HS-5 (cell line): ENCODE measurements around the gene LIG4.

Experiments used
- DNase-seq: peaks from one replicate; pipeline ENCODE4 v3.0.0-alpha.2; 2012; ENCODE audit warnings: low read depth

LIG4 gene

DNA sequence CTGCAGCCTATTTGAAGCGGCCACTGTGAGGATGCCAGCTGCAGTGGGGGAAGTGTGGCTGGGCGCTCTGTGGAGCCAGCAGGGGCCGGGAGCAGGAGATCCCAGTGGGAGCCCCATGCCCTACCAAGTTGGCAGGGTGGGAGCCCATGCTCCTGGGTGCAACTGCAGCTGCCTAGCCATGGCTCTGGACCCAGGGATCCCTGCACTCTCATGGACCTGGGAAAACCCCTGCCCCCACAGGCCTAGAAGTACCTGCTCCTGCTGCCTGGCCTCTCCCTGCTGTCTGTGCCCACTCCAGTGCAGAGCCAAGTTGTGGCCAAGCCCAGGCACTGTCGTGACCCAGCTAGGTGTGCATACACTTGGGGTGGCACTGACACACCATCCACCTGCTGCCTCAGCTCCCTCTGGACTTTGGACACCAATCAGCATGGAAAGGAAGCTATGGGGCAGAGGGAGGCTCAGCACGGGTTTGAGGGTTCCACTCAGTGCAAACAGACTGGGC lies 20.9 kb downstream of the LIG4 start:
- no peak for DNase-seq

DNA sequence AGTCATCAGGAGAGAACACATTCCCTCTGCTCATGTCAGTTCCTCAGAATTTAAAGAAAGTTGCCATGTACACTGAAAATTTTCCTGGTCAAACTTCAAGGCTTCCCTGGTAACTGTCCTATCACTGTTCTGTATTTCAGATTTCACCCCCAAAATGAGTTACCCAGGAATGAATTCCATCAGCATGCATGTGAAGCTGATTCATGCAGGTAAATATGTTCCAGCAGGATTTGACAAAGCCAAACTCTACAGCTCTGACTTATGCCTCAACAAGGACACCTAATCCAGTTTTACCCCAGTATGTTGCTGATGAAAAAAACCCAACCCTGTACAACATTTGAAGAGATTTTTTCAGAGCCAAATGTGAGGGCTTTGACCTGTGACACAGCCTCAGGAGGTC lies 21.5 kb downstream of the LIG4 start:
- DNase-seq = no peak

DNA sequence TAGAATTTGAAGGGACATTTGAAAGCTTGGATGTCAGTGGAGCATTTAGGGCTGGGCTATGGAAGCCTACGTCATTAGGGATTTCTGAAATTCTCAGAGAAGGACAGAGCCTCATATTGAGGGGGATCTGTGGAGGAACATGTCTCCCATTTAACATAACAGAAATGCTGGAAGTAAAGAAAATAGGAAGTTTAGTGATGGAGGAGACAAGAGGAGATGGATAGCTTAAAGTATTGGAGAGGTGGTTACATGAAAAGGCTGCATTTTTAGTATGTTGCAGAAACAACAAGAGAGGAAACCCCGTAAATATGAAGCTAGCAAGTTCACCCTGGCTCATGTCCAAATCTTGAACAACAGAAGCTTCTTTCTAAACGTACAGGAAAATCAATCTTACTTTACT lies 24.4 kb downstream of the LIG4 start:
- DNase-seq = no peak

DNA sequence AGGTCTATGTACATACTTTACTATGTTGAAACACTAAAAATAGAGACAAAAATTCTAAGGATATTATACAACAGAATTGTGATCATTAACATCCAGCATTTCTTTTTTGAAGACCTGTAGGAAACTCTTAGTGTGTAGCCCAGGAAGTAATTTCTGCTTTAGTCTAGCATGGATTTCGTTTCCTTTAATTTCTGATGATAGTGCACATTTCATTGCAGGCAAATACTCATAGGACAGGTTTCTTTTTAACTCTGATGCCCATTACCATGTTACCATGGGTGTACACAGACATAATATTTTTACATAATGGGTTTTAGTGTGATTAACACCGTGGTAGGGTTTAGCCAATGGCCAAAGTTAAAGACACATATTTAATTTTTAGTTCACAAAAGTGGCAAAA lies 27.1 kb downstream of the LIG4 start:
- DNase-seq = no peak

DNA sequence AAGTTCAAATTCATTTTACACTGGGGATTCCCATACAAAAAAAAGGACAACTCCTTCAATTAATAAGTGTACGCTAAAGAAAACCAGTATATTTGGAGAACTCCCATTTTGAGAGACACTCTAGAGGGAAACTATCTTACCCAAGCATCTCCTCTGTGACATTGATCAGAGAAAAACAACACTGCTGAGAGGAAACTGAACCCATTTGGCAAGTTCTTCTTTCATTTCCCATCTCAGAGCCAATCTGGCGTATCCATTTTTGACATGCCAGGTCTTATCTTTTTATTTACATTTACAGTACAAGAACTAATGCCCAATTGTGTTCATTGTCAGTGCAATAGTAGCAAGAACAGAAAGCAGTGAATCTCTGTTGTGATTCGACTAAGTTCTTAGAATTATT lies 30.1 kb downstream of the LIG4 start:
- no peak for DNase-seq

DNA sequence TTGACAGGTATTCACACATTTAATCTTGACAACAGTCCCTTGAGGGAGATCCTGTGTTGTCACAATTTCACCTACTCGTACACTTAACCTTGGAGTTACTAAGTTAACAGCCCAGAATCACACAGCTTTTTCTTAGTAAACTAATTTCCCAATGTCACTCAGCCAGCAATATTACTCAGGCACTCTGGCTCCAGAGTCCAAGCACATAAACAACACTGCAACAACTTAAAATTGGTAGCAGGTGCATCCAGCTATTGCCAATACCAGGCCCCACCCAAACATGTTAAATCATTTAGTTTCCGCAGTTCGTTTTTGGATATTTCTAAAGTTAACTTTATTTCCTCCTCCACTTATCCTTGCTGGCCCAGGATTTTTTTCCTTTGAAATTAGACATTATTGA lies 32.7 kb downstream of the LIG4 start:
- DNase-seq = no peak

DNA sequence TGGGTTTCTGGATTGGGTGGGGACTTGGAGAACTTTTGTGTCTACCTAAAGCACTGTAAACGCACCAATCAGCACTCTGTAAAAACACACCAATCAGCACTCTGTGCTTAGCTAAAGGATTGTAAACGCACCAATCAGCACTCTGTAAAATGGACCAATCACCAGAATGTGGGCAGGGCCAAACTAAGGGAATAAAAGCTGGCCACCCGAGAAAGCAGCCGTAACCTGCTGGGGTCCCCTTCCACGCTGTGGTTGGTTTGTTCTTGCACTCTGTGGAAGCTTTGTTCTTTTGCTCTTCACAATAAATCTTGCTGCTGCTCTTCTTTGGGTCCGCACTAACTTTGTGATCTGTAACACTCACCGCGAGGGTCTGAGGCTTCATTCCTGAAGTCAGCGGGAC lies 37.3 kb downstream of the LIG4 start:
- DNase-seq = no peak

DNA sequence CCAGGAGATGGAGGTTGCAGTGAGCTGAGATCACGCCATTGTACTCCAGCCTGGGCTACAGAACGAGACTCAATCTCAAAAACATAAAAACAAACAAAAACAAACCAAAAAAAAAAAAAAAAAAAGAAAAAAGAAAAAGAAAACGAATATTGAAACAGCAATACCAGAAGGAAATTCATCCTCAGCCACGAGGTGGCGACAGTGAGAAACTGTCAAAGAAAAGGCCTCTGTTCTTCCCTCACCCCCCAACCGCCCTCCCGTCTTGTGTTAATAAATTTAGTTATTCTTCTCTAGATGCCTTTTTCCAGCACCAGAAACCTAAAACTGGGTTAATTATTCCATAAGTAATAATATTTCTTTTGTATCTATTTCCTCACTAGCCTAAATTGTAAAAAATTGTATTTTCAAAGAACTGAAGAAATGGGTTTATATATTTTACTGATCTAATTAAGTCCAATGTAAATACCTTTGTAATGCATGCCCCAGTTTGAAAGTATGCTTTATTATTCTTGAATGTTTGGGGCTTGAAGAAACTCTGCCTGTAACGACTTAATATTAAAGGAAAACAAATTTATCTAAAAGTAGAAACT lies 38.6 kb downstream of the LIG4 start:
- DNase-seq = no peak

DNA sequence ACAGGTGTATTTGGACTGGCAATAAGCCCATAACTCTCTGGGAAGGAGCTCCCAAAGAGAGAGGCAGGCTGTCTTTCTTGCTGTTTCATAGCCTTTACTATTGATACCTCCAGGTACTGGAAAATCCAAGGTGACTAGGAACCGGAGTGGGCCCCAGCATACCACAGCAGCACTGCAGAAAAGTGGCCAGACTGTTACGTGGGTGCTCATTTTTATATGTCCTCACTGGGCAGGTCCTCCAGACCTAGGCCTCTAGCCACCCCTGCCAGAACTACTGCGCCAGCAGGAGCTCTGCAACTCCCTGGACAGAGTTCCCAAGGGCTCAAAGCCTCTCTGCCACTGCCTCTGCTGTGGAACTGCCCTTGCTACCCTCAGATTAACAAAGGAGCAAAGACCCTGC lies 46.4 kb downstream of the LIG4 start:
- no peak for DNase-seq

DNA sequence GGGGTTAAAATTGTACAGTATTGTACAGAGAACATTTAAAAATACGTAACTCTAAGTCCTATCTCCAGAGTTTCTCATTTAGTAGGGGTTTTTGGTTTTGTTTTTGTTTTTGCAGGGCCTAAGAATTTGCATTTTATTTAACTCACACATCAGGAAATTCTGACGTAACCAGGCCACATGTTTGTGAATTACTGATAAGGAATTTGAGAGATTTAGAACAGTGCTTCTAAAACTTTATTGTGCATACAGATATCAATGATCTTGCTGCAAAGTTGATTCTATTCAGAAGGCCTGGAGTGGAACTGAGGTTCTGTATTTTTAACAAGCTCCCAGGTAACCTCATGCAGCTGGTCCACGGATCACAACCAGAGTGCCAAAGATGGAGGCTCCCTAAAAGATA lies 49.3 kb downstream of the LIG4 start:
- no peak for DNase-seq

DNA sequence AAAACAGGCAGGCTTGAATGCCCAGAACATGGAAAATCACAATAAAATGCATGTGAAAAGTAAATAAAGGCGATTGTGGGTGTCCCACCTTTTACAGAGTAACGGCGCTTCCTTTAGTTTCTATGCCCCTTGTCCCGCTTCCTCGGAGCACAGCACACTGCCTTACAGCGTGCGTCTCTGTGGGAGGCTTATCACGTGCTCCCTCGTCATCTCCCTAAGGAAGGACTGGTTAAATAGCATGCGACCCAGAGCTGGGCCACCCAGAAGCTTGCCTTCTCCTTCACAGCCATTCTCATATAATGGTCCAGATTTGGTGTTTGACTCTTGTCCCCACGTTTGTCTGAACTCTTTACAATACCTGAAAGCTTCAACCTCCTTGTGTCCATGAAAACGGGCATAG lies 56.6 kb downstream of the LIG4 start:
- no peak for DNase-seq
